Stomach smooth muscle (tissue), 2 donors: ENCODE data around the gene MTX1.
"Not testable (repeated sequence)": the region's sequence is repeated elsewhere in the genome, so short reads cannot be mapped to it uniquely, and the experiment has no call there.

ENCODE experiments used
- H3K27ac ChIP-seq: one replicate; pipeline ENCODE4 v1.7.0; 2013; ENCODE audit warnings: mild to moderate bottlenecking, low read length, inconsistent platforms
- H3K27me3 ChIP-seq, 2 donors: one replicate each; pipeline ENCODE4 v1.7.0; 2013; ENCODE audit warnings: low read length in 2 of 2; ENCODE audit not compliant: insufficient read depth in 2 of 2, control insufficient read depth in 1 of 2
- H3K36me3 ChIP-seq, 2 donors: one replicate each; pipeline ENCODE4 v1.7.0; 2013; ENCODE audit warnings: low read length in 2 of 2; ENCODE audit not compliant: control insufficient read depth in 2 of 2, insufficient read depth in 2 of 2
- H3K4me1 ChIP-seq: one replicate; pipeline ENCODE4 v1.7.0; 2013; ENCODE audit warnings: low read length; ENCODE audit not compliant: control insufficient read depth, insufficient read depth
- H3K4me3 ChIP-seq, 2 donors: one replicate each; pipeline ENCODE4 v1.7.0; 2013; ENCODE audit warnings: low read length in 2 of 2
- H3K9ac ChIP-seq, 2 donors: one replicate each; pipeline ENCODE4 v1.7.0; 2013; ENCODE audit warnings: low read length in 2 of 2, mild to moderate bottlenecking in 1 of 2
- H3K9me3 ChIP-seq, 2 donors: one replicate each; pipeline ENCODE4 v1.7.0; 2013; ENCODE audit warnings: low read length in 2 of 2; ENCODE audit not compliant: control insufficient read depth in 2 of 2
- donor health status: healthy.
- donor health status: Pancreatic carcinoma.

MTX1 gene

DNA sequence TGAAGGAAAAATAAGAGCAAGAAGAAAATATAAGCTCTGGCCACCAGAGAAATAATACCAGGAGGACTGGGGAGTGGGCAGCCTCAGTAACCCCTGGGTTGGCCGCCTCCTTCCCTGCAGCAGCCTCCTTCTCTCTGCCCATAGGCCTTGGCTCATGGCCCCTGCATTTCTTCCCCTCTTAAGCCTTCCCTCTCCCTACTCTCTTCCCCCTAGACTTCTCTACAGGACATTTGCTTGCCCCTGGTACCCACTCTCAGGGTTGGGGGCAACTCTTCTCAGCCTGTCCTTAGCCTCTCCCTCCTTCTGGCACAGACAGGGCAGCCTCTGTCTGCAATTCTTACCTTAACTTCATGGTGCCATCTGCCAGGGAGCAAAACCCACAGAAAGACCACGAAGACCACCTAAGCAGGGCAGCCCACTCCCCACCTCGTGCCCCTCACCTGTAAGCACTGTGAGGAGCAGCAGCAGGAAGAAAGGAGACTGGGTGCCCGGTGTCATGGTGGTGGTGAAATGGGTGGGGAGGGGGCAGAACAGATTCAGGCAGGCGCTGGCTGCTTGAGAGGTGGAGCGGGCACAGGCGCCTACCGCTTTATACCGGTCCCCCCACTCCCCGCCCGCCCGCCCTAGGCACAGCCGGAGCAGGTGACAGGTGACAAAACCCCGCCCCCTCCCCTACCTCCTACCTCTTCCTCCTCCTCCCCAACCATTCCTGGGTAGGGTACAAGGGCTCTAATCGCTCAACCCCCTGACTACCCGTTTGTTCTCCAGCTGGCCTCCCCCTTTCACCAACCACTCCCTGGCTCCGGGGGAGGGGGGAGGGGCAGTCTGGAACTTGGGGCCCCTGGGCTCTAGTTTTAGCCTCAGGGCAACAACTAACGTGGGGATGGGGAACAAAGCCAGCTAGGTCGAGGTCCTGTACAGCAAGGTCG, 15.9 kb upstream of the MTX1 start:
- H3K27me3 ChIP-seq, result no peaks in the 10 kb centered on the region
- peak overlapping the region; percentile 96 for H3K27ac ChIP-seq
- H3K4me3 ChIP-seq, result peak overlapping the region; percentile 60 to 81
- no peaks in the 10 kb centered on the region for H3K9me3 ChIP-seq
- H3K36me3 ChIP-seq, result peaks cover 10% of the 10 kb centered on the region in 2 donors
- peaks cover 39% of the 10 kb centered on the region for H3K4me1 ChIP-seq
- H3K9ac ChIP-seq, result peak overlapping the region; percentile 83 to 87

- H3K4me3 ChIP-seq, result peak overlapping the region; percentile 60 to 81
- peaks cover 39% of the 10 kb centered on the region for H3K4me1 ChIP-seq
Measured at GRCh38 chr1:155193275-155193990, 15.1 kb upstream of the MTX1 start.

GRCh38 chr1:155193991-155194240, 14.6 kb upstream of the MTX1 start:
- H3K9me3 ChIP-seq, H3K27me3 ChIP-seq: not testable (repeated sequence)
- Histone ChIP-seq H3K4me3 (peak overlapping the region; percentile 60 to 81), H3K4me1 (peaks cover 39% of the 10 kb centered on the region), H3K36me3 (peaks cover 19% of the 10 kb centered on the region in 2 donors), H3K9ac (peak overlapping the region; percentile 83 to 87), H3K27ac (peak overlapping the region; percentile 96)

More at GRCh38 chr1:155193275-155193990, 15.1 kb upstream of the MTX1 start:
- Histone ChIP-seq H3K9me3 (no peaks in the 10 kb centered on the region), H3K27me3 (no peaks in the 10 kb centered on the region), H3K27ac (peak overlapping the region; percentile 96), H3K9ac (peak overlapping the region; percentile 83 to 87), H3K36me3 (peaks cover 18% of the 10 kb centered on the region in 2 donors)

DNA sequence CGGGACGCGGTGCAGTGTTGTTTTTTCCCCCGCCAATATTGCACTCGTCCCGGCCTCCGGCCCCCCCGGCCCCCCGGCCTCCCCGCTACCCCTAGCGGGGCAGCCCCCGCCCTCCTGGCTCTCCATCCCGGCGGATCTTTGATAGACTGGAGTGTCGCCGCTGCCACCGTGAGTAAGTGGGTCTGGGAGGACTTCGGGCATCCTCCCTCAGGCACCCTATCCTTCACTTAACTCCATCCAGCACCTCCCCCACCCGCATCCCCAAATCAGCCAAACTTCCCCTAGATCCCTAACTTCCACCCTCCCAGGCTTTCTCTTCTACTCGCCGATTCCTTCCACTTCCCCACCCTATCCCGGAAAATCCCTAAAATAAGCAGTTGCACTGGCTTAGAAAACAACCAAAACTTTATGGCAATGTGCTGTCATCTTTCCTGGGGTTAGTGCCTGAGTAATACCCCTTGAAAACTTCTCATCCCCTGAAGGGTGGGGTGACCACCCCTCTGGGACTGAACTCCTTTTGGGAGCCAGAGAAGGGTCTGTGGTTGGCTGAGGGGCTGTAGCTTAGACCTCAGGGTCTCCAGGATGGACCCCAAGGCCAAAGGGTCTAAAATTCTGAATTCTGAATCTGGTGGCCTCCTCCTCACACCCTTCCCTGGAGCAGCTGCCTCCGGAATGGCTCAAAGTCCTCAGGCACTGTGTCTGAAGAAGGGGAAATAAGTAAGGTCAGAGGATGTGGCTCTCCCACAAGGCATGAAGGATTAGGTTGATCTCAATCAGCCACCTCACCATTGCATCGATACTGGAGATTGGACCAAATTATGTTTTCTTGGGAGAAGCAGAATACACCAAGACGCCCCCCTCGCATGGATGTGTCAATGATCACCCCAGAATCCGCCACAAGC, 13.0 kb upstream of the MTX1 start:
- no peaks in the 10 kb centered on the region for H3K27me3 ChIP-seq
- peak overlapping the region; percentile 51 to 68 for H3K4me3 ChIP-seq
- H3K36me3 ChIP-seq, result peaks cover 27 to 29% of the 10 kb centered on the region in 2 donors
- H3K9me3 ChIP-seq, result no peaks in the 10 kb centered on the region
- peaks cover 39% of the 10 kb centered on the region for H3K4me1 ChIP-seq
- H3K27ac ChIP-seq, result peak overlapping the region; percentile 96
- peak overlapping the region; percentile 68 to 83 for H3K9ac ChIP-seq

- Histone ChIP-seq H3K27ac (peak overlapping the region; percentile 96), H3K27me3 (no peaks in the 10 kb centered on the region), H3K4me1 (peaks cover 39% of the 10 kb centered on the region), H3K9me3 (no peaks in the 10 kb centered on the region), H3K9ac (peak overlapping the region; percentile 42 to 83), H3K36me3 (peaks cover 35 to 36% of the 10 kb centered on the region in 2 donors), H3K4me3 (no peak overlapping the region)
Measured at GRCh38 chr1:155196103-155196892, 12.2 kb upstream of the MTX1 start.

- no peaks in the 10 kb centered on the region for H3K27me3 ChIP-seq
- no peak overlapping the region for H3K27ac ChIP-seq
- H3K9me3 ChIP-seq, result no peaks in the 10 kb centered on the region
- peaks cover 41 to 43% of the 10 kb centered on the region in 2 donors for H3K36me3 ChIP-seq
- no peak overlapping the region for H3K9ac ChIP-seq
- no peak overlapping the region for H3K4me3 ChIP-seq
- peaks cover 39% of the 10 kb centered on the region for H3K4me1 ChIP-seq
Measured at GRCh38 chr1:155196893-155197638, 11.4 kb upstream of the MTX1 start.

DNA sequence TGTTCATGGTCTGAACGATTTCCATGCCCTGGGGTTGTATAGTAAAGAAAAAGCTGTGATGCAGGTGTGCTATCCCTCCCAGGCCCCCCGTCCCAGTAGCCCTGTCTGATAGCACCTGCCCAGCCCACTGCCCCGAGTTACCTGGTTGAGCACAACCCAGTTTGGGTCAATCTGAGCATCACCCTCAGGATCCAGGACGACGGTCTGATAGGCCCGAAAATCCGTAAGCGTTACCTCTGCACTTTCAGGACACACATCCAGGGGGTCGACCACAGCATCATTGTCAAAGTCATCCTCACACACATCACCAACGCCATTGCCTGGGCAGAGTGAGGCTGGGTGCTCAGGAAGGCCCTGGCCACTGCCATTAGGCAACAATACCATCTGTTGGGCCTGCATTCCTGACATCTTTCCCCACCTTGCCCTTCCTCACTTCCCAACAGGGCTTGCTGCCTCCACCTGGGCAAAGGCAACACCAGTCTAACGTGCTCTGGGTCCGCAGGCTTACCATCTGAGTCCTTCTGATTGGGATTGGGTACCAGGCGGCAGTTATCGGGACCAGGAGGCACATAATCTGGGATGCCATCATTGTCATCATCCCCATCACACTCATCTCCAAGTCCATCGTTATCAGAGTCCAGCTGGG, 10.5 kb upstream of the MTX1 start:
- Histone ChIP-seq H3K27ac (no peak overlapping the region), H3K9ac (no peak overlapping the region), H3K4me3 (no peak overlapping the region), H3K36me3 (peaks cover 46 to 49% of the 10 kb centered on the region in 2 donors), H3K27me3 (no peaks in the 10 kb centered on the region), H3K9me3 (no peaks in the 10 kb centered on the region), H3K4me1 (peaks cover 30% of the 10 kb centered on the region)

- H3K9me3 ChIP-seq, result no peaks in the 10 kb centered on the region
- no peak overlapping the region for H3K27ac ChIP-seq
- H3K36me3 ChIP-seq, result peaks cover 51 to 53% of the 10 kb centered on the region in 2 donors
- no peak overlapping the region for H3K9ac ChIP-seq
- H3K4me3 ChIP-seq, result no peak overlapping the region
- H3K27me3 ChIP-seq, result no peaks in the 10 kb centered on the region
- H3K4me1 ChIP-seq, result peaks cover 25% of the 10 kb centered on the region
Measured at GRCh38 chr1:155198547-155198906, 10.0 kb upstream of the MTX1 start.

DNA sequence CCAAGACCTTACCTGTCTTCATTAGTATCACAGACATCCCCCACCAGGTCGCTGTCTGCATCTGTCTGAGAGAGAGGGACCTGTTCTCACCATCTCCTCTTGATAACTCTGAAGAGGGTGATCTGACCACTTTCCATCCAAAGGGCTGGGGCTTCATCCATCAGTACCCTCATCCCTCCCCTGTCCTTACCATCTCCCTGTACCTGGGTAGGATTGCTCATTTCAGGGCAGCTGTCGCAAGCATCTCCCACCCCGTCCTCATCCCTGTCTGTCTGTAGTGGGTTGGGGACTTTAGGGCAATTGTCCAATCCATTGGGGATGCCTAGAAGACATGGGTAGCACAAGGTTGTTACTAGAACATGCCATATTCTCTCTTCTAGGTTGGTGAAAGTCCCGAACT, 8.7 kb upstream of the MTX1 start:
- no peaks in the 10 kb centered on the region for H3K9me3 ChIP-seq
- H3K9ac ChIP-seq, result peak overlapping the region in 1 of 2 donors; percentile 17
- no peak overlapping the region for H3K4me3 ChIP-seq
- peaks cover 52 to 55% of the 10 kb centered on the region in 2 donors for H3K36me3 ChIP-seq
- peaks cover 15% of the 10 kb centered on the region for H3K4me1 ChIP-seq
- H3K27ac ChIP-seq, result no peak overlapping the region
- H3K27me3 ChIP-seq, result no peaks in the 10 kb centered on the region
